Subcutaneous adipose tissue (tissue), 4 donors: Measurements from ENCODE around the gene TP63. TPM values are rescaled to one million over a fixed set of nuclear protein-coding genes. Genes with fewer than 3 reads are reported as not detected.

Experiments used
- total RNA-seq, 4 donors: library from RNA; depleted of rRNA; stranded (reverse); fragments of >200 nt; gene quantifications; one replicate each; pipeline ENCODE4 v1.1.0, GENCODE V29; 2016
- TF ChIP-seq, protein P1 (sequence below): fragments of 450-650 bp; IDR thresholded peaks from one replicate; pipeline ENCODE4 v1.5.1; 2016; ENCODE audit warnings: low read depth, mild to moderate bottlenecking, control low read depth, antibody characterized with exemption, moderate library complexity

TP63 gene
- total RNA-seq, 4 donors from 2014 or later: 0.17 to 0.44 TPM; not detected in 2

- TF ChIP-seq, protein P1, sequence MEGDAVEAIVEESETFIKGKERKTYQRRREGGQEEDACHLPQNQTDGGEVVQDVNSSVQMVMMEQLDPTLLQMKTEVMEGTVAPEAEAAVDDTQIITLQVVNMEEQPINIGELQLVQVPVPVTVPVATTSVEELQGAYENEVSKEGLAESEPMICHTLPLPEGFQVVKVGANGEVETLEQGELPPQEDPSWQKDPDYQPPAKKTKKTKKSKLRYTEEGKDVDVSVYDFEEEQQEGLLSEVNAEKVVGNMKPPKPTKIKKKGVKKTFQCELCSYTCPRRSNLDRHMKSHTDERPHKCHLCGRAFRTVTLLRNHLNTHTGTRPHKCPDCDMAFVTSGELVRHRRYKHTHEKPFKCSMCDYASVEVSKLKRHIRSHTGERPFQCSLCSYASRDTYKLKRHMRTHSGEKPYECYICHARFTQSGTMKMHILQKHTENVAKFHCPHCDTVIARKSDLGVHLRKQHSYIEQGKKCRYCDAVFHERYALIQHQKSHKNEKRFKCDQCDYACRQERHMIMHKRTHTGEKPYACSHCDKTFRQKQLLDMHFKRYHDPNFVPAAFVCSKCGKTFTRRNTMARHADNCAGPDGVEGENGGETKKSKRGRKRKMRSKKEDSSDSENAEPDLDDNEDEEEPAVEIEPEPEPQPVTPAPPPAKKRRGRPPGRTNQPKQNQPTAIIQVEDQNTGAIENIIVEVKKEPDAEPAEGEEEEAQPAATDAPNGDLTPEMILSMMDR: no peak
Observed at GRCh38 chr3:189862385-189862998, 231.3 kb downstream of the TP63 start.

DNA sequence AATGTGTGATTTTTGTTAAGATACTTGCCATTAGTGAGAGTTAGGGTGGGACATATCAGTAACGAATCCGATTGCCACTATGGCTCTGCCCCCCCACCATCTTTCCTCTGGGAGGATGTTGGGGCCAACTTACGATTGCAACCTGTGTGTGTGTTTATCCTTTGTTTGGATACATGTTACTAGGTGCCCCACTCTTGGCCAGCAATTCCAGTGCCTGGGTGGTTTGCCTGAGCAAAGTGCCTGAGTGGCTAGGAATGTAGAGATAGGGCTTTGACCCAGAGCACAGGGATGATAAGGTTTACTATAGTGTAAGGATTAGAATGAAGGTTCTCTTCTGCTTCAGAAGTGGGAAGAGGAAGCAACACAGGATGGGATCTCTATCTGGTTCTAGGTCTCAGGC lies 231.8 kb downstream of the TP63 start:
- TF ChIP-seq, protein P1: no peak

DNA sequence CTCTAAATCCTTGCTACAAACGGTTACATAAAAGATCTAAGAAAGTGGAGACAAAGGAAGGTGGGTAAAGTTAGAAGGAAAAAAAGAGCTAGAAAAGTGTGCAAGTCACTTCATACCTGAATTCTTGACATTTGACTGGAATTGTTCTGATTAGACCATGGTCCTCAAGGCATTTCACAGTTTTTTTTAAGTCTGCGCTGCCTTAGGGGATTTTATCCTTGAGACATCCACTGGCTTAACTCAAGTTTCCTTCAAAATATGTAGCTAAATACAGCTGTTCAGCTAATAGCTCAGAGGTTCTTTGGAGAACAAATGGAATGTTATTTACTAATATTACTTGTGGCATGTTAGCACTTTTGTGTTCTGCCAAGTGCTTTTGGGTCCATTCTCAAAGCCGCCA lies 236.9 kb downstream of the TP63 start:
- TF ChIP-seq, protein P1: no peak

- TF ChIP-seq, protein P1: no peak
Observed at GRCh38 chr3:189869165-189869564, 238.0 kb downstream of the TP63 start.

DNA sequence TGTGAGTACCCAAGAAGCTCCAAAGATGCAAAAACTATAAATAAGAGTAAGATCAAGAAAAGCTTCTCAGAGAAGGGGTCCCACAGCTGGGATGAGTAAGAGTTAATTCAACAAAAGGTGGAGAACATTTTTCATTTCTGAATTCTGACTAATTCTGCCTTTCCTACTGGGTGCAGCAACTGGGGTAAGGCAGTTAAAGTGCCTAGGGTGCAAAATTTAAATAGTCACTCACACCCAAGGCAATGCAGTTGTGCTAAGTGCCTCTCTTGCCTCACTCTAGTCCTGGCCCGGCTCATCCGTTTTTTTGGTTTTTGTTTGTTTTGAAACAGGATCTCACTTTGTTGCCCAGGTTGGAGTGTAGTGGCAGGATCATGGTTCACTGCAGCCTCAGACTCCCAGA lies 240.2 kb downstream of the TP63 start:
- TF ChIP-seq, protein P1: no peak

DNA sequence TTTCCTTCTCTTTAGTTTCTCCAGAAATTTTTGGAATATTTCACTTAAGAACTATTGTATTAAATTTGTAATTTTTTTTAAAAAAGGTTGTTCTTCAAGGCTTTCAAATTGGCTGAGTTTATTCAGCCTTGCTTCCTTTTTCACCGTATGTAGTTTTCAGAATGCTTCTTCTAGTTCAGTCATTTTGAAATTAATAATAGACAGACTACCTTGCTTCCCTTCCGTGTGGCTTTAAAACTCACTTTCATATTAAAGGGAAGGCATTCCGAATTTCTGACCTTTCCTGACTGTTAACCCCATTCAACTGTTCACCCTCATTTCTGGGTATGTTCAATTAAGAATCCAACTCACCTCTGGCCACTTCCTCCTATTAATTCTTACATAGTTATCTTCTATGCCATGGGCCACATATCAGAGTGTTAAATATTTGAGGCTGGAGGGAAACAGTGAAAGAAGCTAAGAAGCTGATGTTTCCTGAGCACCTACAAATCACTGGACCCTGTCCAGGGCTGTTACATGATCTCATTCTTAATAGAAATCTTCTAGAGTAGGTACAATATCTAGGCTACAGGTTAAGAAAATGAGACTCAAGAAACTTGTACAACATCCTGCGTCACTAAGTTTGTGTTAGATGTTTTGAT lies 252.0 kb downstream of the TP63 start:
- TF ChIP-seq, protein P1: no peak

GRCh38 chr3:189890496-189890895 lies 259.3 kb downstream of the TP63 start:
- TF ChIP-seq, protein P1: no peak
